Glomerular visceral epithelial cell (primary cell): ENCODE data around the gene PTPRE.

Experiments
- DNase-seq: peaks from one replicate; pipeline ENCODE4 v3.0.0-alpha.2; 2016; ENCODE audit errors: extremely low spot score

PTPRE gene

GRCh38 chr10:128123846-128124245 is 216.9 kb downstream of the PTPRE start:
- no peak for DNase-seq

DNA sequence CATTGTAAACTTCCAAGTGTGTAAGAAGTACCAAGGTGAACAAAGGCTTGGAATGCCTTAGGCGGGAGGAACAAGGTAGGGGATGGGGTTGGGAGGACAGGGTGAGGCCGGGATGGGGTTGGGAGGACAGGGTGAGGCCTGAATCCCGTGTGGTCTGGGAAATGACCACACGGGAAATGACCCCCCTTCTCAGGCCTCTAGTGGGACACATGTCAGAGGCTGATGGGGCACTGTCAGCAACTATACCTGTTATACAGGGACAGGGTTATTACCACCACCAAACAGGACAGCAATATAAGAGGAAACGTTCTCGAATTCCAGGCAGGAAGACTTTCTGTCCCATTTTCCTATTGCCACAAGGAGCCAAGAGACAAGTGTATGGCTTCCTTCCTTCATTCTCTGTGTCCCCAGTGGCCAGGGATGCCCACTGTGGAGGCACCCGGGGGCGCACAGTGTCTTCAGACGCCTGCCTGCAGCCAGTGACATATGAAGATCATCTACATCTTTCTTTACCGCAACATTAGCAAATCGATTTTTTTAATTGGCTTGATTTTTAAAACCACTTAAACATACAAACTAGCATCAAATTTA is 218.0 kb downstream of the PTPRE start:
- peak; percentile 25 for DNase-seq

DNA sequence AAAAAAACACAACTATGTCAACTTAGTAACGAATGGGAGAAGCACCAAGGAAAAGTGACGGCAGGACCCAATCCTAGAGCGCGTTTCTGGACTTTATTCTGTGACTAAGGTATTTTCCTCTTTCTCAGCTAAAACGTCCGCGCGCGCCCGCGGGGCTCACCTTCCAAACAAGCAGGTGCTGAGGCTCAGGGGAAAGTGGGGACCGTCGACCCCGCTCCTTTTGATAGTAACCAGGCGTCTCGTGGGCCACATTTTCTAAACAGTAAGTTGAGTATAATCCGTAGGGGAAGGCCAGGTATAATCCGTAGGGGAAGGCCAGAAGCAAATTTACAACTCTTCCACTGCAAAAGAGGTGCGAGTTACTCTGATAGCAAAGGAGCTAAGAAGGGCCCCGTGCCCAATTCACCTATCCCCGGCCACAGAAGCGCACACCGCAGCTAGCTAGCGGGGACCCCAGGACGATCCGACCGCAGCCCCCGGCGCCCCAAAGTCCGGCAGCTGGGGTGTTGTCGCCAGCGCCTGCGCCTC is 218.6 kb downstream of the PTPRE start:
- no peak for DNase-seq

DNA sequence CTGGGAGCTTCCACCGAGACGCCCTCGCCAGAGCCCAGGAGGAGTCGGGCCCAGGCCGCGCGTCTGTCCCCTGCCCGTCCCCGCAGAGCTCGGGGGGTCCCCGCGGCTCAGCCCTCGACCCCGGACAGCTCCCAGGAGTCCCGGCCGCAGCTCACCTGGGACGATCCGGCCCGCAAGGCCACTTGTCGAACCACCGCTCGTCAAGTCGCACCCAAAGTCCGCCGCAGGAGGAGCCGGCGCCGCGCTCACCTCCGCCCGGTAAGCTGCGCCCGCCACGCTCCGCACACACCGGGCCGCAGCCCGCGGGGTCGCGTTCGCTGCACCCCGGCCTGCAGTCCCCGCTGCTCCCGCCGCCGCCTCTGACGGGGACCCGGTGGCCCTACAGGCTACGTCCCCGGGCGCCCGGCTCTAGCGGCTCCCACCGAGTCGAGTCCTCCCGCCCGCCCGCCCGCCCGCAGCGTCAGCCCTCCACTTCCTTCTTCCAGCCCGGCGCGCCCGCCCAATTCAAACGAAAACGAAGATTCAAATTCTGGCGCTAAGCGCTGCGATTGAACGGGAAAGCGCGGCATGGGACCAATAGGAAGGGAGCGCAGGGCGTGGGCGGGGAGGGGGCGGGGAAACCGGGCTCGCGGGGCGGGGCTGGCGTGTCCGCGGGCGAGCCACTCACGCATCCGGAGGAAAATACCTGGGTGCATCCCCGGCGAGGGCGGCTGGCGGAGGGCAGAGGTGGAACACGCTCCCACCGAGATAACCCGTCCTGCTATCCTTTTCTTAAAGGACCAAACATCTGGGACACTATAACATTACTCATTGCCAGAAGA is 219.3 kb downstream of the PTPRE start, which contains the start of gene MKI67:
Gene MKI67 (minus strand): TSS at position 480 of the 821 bp plus-strand sequence. CDS start 756 bp downstream, outside the sequence.
- DNase-seq = peak; percentile 92

- no peak for DNase-seq
Observed at GRCh38 chr10:128128582-128128981, 221.7 kb downstream of the PTPRE start.

- peak; percentile 37 for DNase-seq
Observed at GRCh38 chr10:128130051-128130450, 223.1 kb downstream of the PTPRE start.
